DLD1 (cell line): Measurements from ENCODE around the gene ACVR1.

Source experiments
- in situ Hi-C: cut with HindIII; loops from 2 replicates; pipeline ENCODE4 v1.10.0; 2017; ENCODE audit warnings: low sequenced_read_pairs

ACVR1 gene

GRCh38 chr2:157857881-157858280 lies 18.2 kb downstream of the ACVR1 start:
- in situ Hi-C loops: no loop called here

- in situ Hi-C loops: no loop called here
These were observed 20.0 kb downstream of the ACVR1 start for GRCh38 chr2:157856187-157856515.

- in situ Hi-C loops: no loop called here
These were observed 22.3 kb downstream of the ACVR1 start for GRCh38 chr2:157853820-157854219.

- in situ Hi-C loops: no loop called here
These were observed 22.9 kb downstream of the ACVR1 start for GRCh38 chr2:157853211-157853610.

- in situ Hi-C loops: no loop called here
These were observed 26.5 kb downstream of the ACVR1 start for GRCh38 chr2:157849591-157849990.

- in situ Hi-C loops: no loop called here
These were observed 27.9 kb downstream of the ACVR1 start for GRCh38 chr2:157848213-157848612.

- in situ Hi-C loops: no loop called here
These were observed 31.0 kb downstream of the ACVR1 start for GRCh38 chr2:157845081-157845480.

GRCh38 chr2:157843935-157844334 lies 32.2 kb downstream of the ACVR1 start:
- in situ Hi-C loops: no loop called here

- in situ Hi-C loops: no loop called here
These were observed 33.0 kb downstream of the ACVR1 start for GRCh38 chr2:157843081-157843480.

GRCh38 chr2:157842106-157842879 lies 33.8 kb downstream of the ACVR1 start:
- in situ Hi-C loops: no loop called here

- in situ Hi-C loops: no loop called here
These were observed 34.6 kb downstream of the ACVR1 start for GRCh38 chr2:157841485-157841884.

GRCh38 chr2:157840568-157841156 lies 35.5 kb downstream of the ACVR1 start:
- in situ Hi-C loops: no loop called here

GRCh38 chr2:157839822-157840221 lies 36.3 kb downstream of the ACVR1 start:
- in situ Hi-C loops: no loop called here

- in situ Hi-C loops: no loop called here
These were observed 36.8 kb downstream of the ACVR1 start for GRCh38 chr2:157839162-157839801.

- in situ Hi-C loops: no loop called here
These were observed 37.5 kb downstream of the ACVR1 start for GRCh38 chr2:157838442-157839161.

- in situ Hi-C loops: no loop called here
These were observed 38.2 kb downstream of the ACVR1 start for GRCh38 chr2:157837851-157838441.

GRCh38 chr2:157836531-157836930 lies 39.6 kb downstream of the ACVR1 start:
- in situ Hi-C loops: no loop called here

GRCh38 chr2:157835425-157835824 lies 40.7 kb downstream of the ACVR1 start:
- in situ Hi-C loops: no loop called here

- in situ Hi-C loops: no loop called here
These were observed 41.1 kb downstream of the ACVR1 start for GRCh38 chr2:157835006-157835405.

- in situ Hi-C loops: no loop called here
These were observed 42.4 kb downstream of the ACVR1 start for GRCh38 chr2:157833721-157834120.
